Pulmonary artery endothelial cell (primary cell): Measurements from ENCODE around the gene GRK6. TPM values are rescaled to one million over a fixed set of nuclear protein-coding genes. Genes with fewer than 3 reads are reported as not detected.

Source experiments
- DNase-seq: peaks from one replicate; pipeline ENCODE4 v3.0.0-alpha.2; 2011; ENCODE audit warnings: low read depth, low spot score
- total RNA-seq: library from RNA; depleted of rRNA; stranded (reverse); fragments of >200 nt; gene quantifications from 2 replicates; pipeline ENCODE4 v1.2.3, GENCODE V29; 2014

Gene GRK6
- total RNA-seq, 1 donor from 2014 or later: 28.3 TPM

DNA sequence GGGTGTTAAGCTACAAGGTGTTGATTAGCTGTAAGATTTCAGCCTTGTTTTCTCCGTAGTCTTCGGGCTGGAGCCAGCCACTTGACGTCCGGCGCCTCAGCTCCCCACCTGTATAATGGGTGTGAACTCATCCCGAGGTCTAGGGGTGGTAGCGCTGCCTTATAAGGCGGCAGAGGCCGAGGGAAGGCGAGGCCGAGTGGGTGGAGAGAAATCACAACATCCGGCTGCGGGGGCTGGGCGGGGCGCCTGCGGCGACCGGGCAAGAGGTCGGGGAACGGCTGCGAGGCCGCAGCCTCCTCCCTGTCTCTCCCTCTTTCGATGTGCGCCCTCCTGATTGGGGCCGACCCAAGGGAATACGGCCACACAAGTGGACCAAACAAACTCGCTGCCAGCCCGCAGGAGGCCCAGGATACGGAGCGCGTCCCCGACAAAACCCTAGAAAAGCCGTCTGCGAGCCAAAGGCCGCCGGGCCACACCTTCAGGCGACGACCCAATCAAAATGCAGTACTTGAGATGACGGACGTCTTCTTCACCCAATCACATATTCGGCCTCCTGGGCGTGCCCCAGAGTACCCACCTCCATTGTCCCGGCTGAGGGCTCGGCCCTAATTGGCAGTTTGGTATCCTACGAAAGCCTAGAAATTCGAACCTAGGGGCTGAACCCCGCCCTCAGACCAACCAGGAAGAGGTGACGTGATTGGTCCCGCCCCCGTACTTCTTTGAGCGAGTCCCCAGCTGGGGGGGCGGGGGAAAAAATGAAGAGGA, 493 bp upstream of the GRK6 start:
- DNase-seq: peak; percentile 100

DNA sequence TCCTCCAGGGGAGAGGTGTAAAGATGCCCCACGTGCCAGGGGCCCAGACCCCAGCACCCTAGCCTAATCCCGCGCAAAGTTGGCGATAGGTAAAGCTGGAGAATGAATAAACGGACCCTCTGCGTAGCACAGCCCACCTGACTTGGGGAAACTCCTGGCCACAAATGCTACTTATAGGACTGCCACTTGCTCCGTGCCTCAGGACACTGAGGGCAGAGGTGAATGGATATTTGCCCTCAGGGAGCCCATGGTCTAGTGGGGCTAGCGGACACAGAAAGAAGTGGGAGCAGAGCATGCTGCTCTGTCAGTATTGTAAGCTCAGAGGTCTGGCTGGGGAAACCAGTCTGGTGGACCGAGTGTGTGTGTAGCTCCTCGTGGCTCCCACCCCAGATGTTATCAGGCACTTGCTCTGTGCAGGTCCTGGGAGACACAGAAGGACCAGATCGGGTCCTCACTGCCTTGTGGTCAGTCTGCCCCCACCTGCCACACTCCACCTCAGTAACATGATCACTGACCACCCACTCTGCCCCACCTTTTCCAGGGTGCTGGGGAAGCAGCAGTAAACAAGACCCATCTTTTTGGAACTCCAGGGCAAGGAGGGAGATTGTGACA, 841 bp downstream of the GRK6 start:
- DNase-seq: no peak

DNA sequence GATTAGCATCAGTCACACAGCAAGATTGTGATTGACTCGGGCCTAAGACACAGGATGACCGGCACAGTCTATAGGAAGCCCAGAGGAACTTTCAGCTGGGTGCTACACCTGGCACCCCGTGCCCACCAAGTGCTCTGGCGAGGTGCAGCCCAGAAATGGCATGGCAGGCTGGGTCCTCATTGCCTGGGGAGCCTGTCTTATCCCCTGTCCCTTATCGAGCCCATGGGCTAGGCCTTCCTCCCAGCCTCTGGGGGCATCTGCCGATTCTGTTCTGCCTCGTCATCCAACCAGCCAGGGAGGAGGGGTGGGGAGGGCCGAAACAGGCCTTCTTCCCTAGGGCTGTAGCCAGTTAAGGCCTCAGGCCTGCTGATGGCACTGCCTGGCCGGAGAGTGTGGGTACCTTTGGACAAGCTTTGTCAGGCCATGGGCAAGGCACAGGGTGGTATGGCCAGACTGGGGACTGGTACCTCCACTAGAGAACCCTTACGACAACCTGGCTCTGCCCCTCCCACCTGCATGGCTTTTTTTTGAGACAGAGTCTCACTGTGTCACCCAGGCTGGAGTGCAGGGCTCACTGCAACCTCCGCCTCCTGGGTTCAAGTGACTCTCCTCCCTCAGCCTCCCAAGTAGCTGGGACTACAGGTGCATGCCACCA, 1.6 kb downstream of the GRK6 start:
- no peak for DNase-seq

DNA sequence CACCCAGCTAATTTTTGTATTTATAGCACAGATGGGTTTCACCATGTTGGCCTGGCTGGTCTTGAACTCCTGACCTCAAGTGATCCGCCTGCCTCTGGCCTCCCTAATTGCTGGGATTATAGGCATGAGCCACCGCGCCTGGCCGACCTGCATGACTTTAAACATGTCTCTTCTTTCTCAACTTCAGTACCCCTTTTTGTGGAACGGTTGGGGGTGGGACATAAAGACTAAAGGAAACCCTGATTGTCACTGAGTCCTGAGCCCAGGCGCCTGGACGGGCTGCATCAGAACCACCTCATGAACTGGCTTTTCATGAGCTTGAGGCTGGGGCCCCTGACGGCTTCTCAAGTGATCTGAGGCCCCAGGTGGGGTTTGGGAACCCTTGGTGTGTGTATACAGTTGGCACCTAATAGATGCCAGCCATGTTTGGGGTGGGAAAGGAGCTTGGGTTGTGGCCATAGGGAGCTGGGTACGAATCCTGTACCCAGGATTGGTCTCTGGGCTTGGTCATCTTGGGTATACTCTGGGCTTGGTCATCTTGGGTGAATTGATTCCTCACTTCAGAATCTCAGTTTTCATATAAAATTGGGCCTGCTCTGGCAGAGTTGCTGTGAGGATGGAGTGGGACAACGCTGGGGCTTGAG, 2.2 kb downstream of the GRK6 start:
- DNase-seq: no peak

DNA sequence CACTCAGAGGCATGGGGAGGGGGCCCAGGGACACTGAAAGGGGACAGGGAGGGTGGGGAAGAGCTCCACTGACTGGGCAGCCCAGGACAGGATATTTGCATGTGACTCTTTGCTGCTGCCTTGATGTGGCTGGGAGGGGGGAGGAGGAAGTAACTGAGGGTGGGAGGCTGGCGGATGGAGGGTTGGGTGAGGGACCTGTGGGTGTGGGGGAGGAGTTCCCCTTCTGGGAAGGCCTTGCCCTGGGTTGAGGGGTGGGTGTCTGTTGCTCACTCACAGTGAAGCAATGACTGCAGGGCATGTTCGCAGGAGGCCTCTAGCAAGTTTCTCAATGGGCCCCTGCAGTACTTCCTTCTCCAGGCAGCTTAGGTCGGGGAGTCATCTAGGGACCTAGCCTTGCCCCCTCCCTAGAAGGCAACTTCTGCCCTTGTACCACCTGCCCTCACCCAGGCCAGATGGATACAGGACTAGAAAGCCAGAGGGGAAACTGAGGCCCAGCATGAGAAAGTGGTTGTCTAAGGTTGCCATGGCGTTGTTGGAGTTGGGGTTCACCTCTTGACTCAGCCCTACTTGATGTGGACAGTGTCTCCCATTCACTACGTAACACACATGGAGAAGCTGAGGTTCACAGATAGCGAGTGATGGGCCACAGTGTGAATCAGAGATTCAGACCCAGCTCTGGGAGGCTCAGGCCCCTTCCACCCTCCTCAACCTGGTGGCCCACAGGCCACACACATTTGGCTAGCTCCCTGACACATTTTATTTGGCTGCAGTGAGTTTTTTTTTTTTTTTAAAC, 3.0 kb downstream of the GRK6 start:
- DNase-seq: no peak

DNA sequence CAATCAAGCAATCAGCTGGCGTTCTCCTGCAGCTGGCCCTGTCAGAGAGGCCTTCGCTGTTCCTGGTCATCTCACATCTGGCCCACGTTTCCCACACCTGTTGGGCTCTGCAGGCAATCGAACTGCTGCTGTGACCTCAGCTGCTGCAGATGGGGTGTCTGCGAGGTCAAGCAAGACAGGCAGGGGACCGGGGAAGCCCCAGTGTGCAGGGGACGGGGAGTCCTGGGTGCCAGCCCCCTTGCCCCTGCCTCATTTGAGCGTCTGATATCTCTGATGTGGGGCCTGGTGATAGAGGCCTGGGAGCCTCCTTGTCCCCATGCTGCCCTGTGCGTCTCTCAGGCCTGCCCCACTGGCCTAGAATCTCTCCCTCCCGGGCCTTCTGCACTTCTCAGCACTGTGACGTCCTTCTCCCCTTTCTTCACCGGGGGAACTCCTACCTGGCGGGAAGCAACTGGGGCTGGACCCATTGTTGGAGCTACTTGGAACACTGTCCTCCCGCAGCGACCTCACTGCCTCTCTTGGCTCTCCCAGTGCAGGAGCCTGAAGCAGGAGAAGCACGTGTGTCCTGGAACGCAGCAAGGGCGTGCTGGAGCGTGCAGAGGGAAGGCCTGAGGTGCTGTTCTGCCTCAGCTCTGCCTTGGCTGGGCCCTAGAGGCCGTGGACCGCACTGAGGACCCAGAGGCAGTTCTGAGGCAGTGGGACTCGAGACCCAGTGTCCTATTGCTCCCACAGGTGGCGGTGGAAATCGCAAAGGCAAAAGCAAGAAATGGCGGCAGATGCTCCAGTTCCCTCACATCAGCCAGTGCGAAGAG, 3.9 kb downstream of the GRK6 start:
- DNase-seq: no peak

DNA sequence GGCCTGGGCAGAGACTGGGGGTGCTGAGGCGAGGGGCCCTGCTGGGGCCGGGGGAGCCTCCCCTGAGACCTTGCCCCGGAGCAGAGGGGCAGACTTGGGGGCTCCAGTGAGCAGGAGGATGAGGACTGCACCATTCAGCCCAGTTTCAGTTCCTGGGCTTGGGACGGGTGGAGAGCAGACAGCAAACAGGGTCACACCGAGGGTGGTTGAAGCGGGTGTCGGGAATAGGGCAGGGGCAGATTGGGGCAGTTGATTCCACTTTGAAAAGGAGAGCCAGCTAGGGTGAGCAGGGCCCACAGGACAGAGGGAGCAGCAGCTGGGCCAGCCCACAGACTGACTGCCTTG, 4.5 kb downstream of the GRK6 start:
- no peak for DNase-seq

DNA sequence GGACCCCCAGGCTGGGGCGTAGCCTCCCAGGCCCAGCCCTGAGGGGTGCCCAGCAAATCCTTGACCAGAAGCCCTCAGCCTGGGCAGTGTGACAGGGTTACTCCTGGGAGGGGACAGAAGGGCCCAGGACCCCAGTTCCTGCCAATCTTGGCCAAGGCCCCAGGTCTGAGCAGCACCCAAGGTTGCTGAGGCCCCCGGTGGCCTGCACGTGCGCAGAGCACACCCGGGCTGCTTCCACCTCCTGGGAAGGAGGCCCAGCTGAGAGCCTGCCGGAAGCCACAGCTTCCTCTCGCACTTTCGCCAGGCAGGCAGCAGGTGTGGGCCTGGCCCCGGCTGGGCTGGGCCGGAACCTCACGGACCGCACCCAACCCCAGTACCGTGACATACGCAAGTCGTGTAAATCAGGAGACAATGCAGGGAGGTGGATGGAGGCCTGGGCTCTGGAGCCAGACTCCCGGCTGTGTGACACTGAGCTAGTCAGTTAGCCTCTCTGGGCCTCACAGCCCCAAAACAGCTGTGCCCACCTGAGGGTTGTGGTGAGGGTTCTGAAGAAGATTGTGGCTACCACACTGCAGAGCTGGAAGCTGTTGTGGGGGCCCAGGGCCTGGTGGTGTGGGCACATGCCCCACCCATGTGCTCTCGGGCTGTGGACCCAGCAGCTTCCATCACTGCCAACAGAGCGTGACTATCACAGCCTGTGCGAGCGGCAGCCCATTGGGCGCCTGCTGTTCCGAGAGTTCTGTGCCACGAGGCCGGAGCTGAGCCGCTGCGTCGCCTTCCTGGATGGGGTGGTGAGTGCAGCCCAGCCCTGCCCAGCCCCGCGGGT, 5.1 kb downstream of the GRK6 start:
- no peak for DNase-seq

DNA sequence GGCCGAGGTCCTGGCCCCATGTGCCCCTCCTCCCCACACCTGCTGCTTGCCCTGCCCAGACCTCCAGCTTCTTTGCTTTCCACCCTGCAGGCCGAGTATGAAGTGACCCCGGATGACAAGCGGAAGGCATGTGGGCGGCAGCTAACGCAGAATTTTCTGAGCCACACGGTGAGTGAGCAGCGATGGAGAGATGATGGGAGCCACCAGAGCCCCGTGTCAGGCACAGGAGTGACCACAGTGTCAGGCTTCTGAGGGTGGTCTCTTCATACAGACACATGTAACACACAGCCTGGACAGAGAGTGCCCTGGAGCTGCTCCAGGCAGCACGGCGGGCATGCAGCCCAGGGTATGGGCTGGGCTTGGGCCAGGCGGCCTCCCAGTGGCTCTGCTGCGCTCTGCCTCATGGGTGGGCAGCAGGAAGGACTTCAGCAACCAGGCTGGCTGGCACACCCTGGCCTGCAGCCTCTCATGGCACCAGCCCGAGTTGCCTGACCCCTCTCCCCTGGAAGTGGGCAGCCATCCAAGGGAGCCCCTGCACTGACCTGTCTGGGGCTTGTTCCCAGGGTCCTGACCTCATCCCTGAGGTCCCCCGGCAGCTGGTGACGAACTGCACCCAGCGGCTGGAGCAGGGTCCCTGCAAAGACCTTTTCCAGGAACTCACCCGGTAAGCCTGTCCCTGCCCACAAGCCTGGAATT, 5.8 kb downstream of the GRK6 start:
- DNase-seq: no peak

DNA sequence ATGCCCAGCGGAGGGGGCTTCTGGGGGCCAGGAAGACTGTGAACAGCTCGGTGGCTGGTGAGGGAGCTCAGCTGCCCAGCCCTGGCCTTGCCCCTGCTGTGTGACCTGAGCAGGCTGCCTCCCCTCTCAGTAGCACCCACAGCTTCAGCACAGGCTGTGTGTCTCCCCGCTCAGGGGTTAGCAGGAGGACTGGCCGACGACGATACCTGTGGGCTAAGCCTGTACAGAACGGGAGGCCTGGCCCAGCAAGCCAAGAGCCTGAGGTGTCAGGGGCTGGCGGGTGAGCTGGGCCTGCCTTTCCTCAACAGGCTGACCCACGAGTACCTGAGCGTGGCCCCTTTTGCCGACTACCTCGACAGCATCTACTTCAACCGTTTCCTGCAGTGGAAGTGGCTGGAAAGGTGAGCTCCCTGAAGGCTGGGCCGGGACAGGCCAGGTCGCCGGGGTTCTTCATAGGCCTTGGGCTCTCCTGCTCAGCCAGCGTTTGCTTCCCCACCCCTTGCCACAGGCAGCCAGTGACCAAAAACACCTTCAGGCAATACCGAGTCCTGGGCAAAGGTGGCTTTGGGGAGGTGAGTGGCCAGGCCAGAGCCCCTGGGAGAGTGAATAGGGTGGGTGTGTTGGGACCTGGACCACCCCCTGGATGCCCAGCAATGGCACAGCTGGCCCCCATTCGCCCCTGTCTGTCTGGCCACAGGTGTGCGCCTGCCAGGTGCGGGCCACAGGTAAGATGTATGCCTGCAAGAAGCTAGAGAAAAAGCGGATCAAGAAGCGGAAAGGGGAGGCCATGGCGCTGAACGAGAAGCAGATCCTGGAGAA, 6.6 kb downstream of the GRK6 start:
- DNase-seq: no peak

DNA sequence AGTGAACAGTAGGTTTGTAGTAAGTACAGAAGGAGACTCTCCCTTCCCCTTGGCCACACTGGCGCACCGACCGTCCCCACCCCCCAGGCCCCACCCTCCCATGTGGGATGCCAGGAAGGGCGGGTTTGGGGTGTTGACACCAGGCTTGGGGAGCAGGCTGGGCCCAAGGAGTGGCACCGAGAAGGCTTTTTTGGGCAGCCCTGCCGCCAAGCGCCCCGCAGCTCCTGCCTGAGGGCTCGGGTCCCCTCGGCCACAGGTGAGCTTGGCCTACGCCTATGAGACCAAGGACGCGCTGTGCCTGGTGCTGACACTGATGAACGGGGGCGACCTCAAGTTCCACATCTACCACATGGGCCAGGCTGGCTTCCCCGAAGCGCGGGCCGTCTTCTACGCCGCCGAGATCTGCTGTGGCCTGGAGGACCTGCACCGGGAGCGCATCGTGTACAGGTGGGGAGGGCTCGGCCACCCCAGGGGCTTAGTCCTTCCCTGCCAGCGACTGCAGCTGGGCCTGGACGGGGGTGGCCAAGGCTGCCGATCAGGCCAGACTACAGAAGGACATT, 7.3 kb downstream of the GRK6 start:
- no peak for DNase-seq

DNA sequence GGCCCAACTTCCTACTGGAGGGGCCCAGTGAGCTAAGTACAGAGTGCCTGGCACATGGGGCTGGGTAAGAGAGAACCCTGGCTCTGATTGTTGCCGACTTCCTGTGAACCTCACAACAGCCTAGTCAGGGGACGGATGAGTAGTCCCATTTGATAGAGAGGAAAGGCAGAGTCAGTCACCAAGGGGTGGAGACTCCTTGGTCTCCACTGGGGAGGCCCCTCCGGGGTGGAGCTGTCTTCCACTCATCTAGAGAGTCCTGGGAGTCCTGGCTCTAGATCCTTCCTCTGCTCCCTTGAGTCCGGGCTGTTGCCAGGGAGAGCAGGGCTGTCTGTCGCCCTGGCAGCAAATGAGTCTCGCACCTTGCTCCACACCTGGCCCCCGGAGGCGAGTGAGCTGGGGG, 8.0 kb downstream of the GRK6 start:
- no peak for DNase-seq

DNA sequence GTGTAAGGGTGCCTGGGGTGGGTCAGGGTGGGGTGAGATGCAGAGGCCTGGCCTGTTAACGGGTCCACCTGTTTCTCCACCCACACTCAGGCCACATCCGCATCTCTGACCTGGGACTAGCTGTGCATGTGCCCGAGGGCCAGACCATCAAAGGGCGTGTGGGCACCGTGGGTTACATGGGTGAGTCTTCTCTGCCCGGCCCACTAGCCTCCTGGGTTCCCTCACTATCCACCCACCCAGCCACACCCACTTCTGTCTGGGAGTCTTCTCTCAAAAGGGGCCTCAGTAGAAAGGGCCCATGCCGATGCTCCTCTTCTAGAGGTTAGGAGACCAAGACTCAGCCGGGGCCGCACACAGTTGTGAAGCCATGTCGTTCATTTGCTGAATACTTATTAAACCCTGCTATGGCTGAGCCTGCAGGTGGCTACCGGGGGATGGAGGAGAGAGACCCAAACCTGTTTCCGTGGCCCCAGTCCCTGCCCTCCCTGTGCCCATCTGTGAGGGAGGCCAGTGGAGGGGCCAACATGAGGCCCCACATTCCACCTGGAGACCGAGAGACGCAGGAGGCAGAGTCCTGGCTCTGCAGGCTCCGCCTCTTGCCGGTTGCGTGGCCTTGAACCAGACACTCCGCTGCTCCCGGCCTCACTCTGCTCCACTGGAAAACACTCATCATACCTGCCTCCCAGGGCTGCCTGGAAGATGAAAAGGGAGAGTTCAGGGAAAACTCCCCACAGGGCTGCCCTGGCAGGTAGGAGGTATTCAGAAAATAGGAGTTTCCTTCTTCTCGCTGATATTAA, 8.7 kb downstream of the GRK6 start:
- DNase-seq: no peak

DNA sequence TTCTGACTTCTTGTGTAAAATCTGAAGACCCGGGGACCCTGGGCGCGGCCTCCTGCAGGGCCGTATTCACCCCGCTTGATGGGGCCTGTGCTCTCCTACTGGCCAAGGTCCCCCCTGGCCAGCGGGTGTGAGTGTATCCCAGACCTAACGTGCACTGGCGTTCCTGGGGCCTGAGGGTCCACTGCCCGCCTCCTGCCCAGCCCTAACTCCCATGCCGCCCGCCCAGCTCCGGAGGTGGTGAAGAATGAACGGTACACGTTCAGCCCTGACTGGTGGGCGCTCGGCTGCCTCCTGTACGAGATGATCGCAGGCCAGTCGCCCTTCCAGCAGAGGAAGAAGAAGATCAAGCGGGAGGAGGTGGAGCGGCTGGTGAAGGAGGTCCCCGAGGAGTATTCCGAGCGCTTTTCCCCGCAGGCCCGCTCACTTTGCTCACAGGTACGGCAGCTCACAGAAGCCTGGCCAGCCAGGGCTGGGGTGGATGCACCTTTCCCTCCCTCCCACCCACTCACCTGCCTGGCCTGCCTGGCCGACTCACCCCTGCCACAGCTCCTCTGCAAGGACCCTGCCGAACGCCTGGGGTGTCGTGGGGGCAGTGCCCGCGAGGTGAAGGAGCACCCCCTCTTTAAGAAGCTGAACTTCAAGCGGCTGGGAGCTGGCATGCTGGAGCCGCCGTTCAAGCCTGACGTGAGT, 9.5 kb downstream of the GRK6 start:
- no peak for DNase-seq

DNA sequence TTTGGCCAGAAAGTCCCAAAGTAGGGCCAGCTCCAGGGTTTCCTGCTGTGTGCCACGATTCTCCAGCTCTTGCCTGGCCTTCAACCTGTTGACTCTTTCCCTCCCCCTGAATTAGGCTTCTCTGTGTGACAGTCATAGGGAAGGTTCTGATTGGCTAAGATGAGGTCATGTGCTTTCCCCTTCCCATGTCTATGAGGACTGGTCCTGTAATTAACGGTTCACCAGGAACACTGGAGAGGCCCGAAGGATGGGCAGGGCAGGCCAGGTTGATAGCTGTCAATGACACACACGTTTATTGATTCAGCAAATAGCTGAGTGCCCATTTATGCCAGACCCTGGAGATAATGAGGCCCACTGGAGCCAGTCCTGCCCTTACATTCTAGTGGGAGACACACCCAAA, 11.1 kb downstream of the GRK6 start:
- DNase-seq: no peak

DNA sequence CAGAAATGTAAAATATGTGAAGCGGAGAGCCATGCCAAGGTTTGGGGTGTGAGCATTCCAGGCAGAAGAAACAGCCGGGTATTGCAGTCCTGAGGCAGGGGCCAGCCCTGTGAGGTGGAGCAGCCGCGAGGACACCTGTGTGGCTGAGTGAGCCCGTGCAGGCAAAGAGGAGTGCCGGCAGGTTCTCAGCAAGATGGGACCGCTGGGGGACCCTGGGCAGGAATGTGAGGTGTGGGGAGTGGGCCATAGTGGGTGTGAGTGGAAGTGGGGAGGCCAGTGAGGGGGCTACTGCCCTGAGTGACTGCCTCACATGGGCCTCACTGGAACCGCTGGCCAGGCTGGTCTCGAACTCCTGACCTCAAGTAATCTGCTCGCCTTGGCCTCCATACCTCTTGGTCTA, 12.0 kb downstream of the GRK6 start:
- no peak for DNase-seq
